HepG2 (cell line): ENCODE data around the gene HMGN4. TPM values are rescaled to one million over a fixed set of nuclear protein-coding genes. Genes with fewer than 3 reads are reported as not detected.
A peak's percentile ranks its signal among the peaks of the same experiment; 100 is the strongest.

Source experiments
- AHR ChIP-seq: IDR thresholded peaks from 2 replicates; pipeline ENCODE4 v1.6.1; 2018; ENCODE audit warnings: missing genetic modification reagents, missing compliant biosample characterization
- ATF7 ChIP-seq, 2 experiments: fragments of 450-650 bp in 1 of 2; sonication (generic) in 1 of 2; formaldehyde crosslinking in 1 of 2; IDR thresholded peaks; 2 replicates each; pipeline versions ENCODE4 v1.4.0 to v1.6.1; 2016 to 2020; ENCODE audit warnings: antibody characterized with exemption in 1 of 2, mild to moderate bottlenecking in 1 of 2, missing genetic modification reagents in 1 of 2
- HCFC1 ChIP-seq: fragments of 150-350 bp; IDR thresholded peaks from 2 replicates; pipeline ENCODE4 v1.6.1; 2014; ENCODE audit warnings: low read depth, low read length
- HES4 ChIP-seq: sonication (generic); formaldehyde crosslinking; IDR thresholded peaks from 2 replicates; pipeline ENCODE4 v1.9.0; 2021; ENCODE audit warnings: mild to moderate bottlenecking, missing genetic modification reagents, borderline replicate concordance
- IKZF1 ChIP-seq: fragments of 450-650 bp; IDR thresholded peaks from 2 replicates; pipeline ENCODE4 v1.7.1; 2016
- KDM3A ChIP-seq: IDR thresholded peaks from 2 replicates; pipeline ENCODE4 v1.6.1; 2018; ENCODE audit warnings: low read depth, missing compliant biosample characterization
- KIAA2018 ChIP-seq: sonication (generic); formaldehyde crosslinking; IDR thresholded peaks from 2 replicates; pipeline ENCODE4 v1.5.0; 2020; ENCODE audit warnings: mild to moderate bottlenecking, missing genetic modification reagents, borderline replicate concordance
- LCORL ChIP-seq, 2 experiments: fragments of 450-650 bp in 1 of 2; sonication (generic) in 1 of 2; formaldehyde crosslinking in 1 of 2; IDR thresholded peaks; 2 replicates each; pipeline versions ENCODE4 v1.5.0 to v1.6.1; 2017 to 2020; ENCODE audit warnings: antibody characterized with exemption in 1 of 2, missing genetic modification reagents in 1 of 2
- NR0B2 ChIP-seq: sonication (generic); formaldehyde crosslinking; IDR thresholded peaks from 2 replicates; pipeline ENCODE4 v1.4.0; 2020; ENCODE audit warnings: mild to moderate bottlenecking, missing genetic modification reagents
- NR3C1 ChIP-seq: sonication (generic); formaldehyde crosslinking; IDR thresholded peaks from 2 replicates; pipeline ENCODE4 v1.4.0; 2020; ENCODE audit warnings: missing genetic modification reagents
- PAF1 ChIP-seq: IDR thresholded peaks from 2 replicates; pipeline ENCODE4 v1.6.1; 2016; ENCODE audit warnings: missing genetic modification reagents, missing compliant biosample characterization
- REST ChIP-seq, 2 experiments: IDR thresholded peaks; 2 replicates each; pipeline ENCODE4 v1.6.1; 2011 to 2012; ENCODE audit warnings: low read length in 2 of 2, borderline replicate concordance in 1 of 2, low read depth in 1 of 2, mild to moderate bottlenecking in 1 of 2, moderate library complexity in 1 of 2
- SSRP1 ChIP-seq: IDR thresholded peaks from 2 replicates; pipeline ENCODE4 v1.6.1; 2016; ENCODE audit warnings: control low read depth
- TCF7L2 ChIP-seq: IDR thresholded peaks from 2 replicates; pipeline ENCODE4 v1.6.1; 2011; ENCODE audit warnings: mild to moderate bottlenecking, low read depth, low read length, moderate library complexity
- THAP11 ChIP-seq: IDR thresholded peaks from 2 replicates; pipeline ENCODE4 v1.6.1; 2016; ENCODE audit warnings: missing biosample characterization, missing genetic modification reagents
- ZBTB3 ChIP-seq: sonication (generic); formaldehyde crosslinking; IDR thresholded peaks from 2 replicates; pipeline ENCODE4 v1.4.0; 2020; ENCODE audit warnings: low read depth, mild to moderate bottlenecking, moderate library complexity, missing genetic modification reagents, borderline replicate concordance
- ZNF343 ChIP-seq: sonication (generic); formaldehyde crosslinking; IDR thresholded peaks from 2 replicates; pipeline ENCODE4 v1.4.0; 2020; ENCODE audit warnings: mild to moderate bottlenecking, missing genetic modification reagents
- ZSCAN21 ChIP-seq: sonication (generic); formaldehyde crosslinking; IDR thresholded peaks from 2 replicates; pipeline ENCODE4 v1.8.0; 2022; ENCODE audit warnings: mild to moderate bottlenecking, missing genetic modification reagents, moderate library complexity, borderline replicate concordance
- polyA plus RNA-seq, 8 experiments: library from polyadenylated mRNA; depleted of rRNA in 3 of 8; stranded (reverse) in 7 of 8; unstranded in 1 of 8; fragments of >200 nt; fragmentation: Illumina TruSeq in 4 of 8; extraction: Trizol in 4 of 8; gene quantifications; 2 replicates each; pipeline versions ENCODE4 v1.2.1 to v1.2.3, GENCODE V29; 2011 to 2016; ENCODE audit warnings: low read depth in 4 of 8, missing spikeins in 1 of 8, mixed read lengths in 1 of 8; ENCODE audit not compliant: insufficient read depth in 1 of 8
- total RNA-seq, 5 experiments: library from RNA; depleted of rRNA; stranded (reverse); fragments of >200 nt; fragmentation: Illumina TruSeq; extraction: Trizol; gene quantifications; 2 replicates each; pipeline ENCODE4 v1.2.3, GENCODE V29; 2016; ENCODE audit warnings: low read depth in 1 of 5

The HMGN4 gene
- total and polyA plus RNA-seq, 2 of the 13 experiments (the other 11 are each of a cell fraction or from before 2014, with no cell fraction given), result 39.9 to 52.1 TPM

- no peak for TF ChIP-seq NR3C1 (CRISPR knock-in tag)
- TF ChIP-seq REST (IDR thresholded peaks at IDR 0.05; ENCODE audit: borderline replicate concordance in 1 of 2, low read depth in 1 of 2, low read length in 2 of 2), result no peak
- no peak for TF ChIP-seq TCF7L2
- no peak for TF ChIP-seq LCORL (IDR thresholded peaks at IDR 0.05)
- no peak for TF ChIP-seq LCORL (CRISPR knock-in tag; IDR thresholded peaks at IDR 0.05)
- peak; percentile 64; the same call in 1 of the 2 replicates for TF ChIP-seq NR0B2 (CRISPR knock-in tag)
- peak; percentile 70 for TF ChIP-seq THAP11 (CRISPR knock-in tag)
- TF ChIP-seq ZNF343 (CRISPR knock-in tag), result no peak
- TF ChIP-seq ZBTB3 (CRISPR knock-in tag), result no peak
- no peak for TF ChIP-seq SSRP1
- no peak for TF ChIP-seq KIAA2018 (CRISPR knock-in tag)
- TF ChIP-seq KDM3A, result no peak
- TF ChIP-seq IKZF1, result no peak
- TF ChIP-seq ZSCAN21 (CRISPR knock-in tag), result peak; percentile 46; the same call in 1 of the 2 replicates
- no peak for TF ChIP-seq HES4 (CRISPR knock-in tag)
- TF ChIP-seq ATF7 (IDR thresholded peaks at IDR 0.05), result no peak
- TF ChIP-seq ATF7 (CRISPR knock-in tag; IDR thresholded peaks at IDR 0.05), result no peak
- TF ChIP-seq AHR (CRISPR knock-in tag), result peak; percentile 60
- TF ChIP-seq HCFC1, result no peak
- TF ChIP-seq PAF1 (CRISPR knock-in tag), result no peak
Observed at GRCh38 chr6:26520237-26520849, 17.8 kb upstream of the HMGN4 start (continued).
